AG08396 (cell line): ENCODE results near the gene CD300H.
"Not testable (repeated sequence)": the region's sequence is repeated elsewhere in the genome, so short reads cannot be mapped to it uniquely, and the experiment has no call there.

Source experiments
- DNase-seq: peaks from one replicate; pipeline ENCODE4 v3.0.0; 2012; ENCODE audit warnings: low spot score, mixed read lengths

The CD300H gene

DNA sequence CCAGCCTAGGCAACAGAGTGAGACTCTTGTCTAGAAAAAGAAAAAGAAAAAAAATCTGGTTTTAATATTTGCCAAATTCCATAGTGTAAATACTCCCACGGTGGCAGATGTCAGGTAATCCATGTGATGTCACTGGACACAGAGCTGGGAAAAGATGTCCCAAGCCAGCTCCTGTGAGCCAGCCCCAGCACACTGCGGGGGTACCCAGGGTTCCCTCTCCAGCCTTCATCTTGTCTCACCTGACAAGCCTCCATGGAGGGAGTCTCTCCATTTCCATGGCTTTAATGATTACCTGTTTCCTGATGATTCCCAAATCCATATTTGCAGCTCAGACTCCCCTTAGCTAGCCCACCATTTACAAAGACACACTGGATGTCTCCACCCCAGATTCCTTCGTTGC, 40.6 kb downstream of the CD300H start:
- peak; percentile 1 for DNase-seq

DNA sequence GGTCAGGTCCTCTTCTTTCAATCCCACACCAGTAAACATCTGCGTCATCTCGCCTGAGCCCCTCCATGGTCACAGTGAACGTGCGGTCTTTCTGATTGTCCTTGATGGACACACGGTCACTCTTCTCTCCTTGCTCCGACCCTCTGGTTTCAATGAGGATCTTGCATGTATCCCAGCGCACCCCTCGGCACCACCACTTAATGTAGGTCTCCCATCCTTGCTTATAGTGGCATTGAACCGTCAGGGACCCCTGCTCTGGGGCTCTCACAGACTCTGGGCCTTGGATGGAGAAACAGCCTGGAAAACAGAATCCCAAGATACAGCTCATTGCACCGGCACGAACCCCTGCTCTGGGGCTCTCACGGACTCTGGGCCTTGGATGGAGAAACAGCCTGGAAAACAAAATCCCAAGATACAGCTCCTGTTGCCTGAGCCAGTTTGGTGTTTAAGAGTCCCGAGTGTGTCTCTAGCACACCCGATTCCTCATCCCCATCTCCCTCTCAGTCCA, 41.5 kb downstream of the CD300H start:
- DNase-seq, result no peak

- no peak for DNase-seq
Observed at GRCh38 chr17:74525465-74525725, 41.9 kb downstream of the CD300H start.

- DNase-seq, result peak; percentile 2
Observed at GRCh38 chr17:74524653-74525464, 42.5 kb downstream of the CD300H start.

- DNase-seq, result peak; percentile 2
Observed at GRCh38 chr17:74523308-74523707, 44.0 kb downstream of the CD300H start.

GRCh38 chr17:74522381-74523105, 44.8 kb downstream of the CD300H start:
- peak; percentile 5 for DNase-seq

DNA sequence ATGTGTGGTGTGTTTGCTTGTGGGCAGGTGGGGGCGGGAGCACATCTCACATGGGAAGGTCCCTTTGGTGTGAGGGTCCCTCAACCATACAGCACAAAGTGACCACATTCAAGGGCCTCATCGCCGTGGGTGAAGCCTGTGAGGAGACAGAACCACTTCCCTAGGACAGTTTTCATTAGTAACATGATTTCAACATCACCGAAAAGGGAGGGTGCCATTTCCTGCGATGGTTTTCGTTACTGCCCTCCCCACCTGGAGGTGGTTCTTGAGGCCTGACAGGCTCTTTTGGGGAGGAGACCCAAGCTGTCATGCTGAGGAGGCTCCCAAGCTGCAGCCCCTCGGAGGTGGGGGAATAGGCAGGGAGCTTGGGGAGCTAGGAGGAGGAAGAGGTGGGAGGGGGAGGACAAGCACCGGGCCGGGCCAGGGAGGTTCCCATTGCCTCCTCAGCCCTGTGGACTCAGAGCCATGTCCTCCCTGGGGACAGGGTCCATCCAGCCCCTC, 45.6 kb downstream of the CD300H start:
- peak; percentile 2 for DNase-seq

DNA sequence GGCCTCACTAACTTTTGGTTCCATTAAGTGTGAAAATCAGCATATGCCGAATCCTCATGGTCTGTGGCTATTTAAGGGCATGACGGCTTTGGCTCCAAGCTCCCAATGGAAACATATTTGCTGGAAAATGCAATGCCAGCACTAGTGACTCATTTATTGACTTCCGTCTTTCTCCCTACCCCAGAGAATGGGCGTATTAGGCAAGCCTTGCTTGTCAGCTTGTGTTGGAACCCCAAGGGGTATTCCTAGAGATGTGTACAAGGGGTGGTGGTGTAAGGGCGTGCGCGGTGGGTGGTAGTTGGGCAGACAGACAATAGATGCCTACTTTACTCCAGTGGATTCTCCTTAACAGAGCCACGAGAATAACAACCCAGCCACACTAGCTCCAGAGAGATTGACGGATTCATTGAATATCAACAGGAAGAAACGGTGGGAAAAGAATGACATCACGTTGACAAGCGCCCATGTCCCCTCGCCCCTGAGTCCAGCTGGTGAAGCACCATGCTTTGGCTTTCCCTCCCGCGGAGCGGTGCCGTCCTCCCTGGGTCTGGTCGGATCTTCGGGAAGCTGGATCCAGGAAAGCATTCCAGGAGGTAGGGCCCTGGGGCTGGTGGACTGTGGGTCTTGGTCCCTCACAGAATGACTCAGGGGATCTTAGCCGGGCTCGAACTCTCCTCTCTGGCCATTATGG, 46.4 kb downstream of the CD300H start:
- DNase-seq, result peak; percentile 1

DNA sequence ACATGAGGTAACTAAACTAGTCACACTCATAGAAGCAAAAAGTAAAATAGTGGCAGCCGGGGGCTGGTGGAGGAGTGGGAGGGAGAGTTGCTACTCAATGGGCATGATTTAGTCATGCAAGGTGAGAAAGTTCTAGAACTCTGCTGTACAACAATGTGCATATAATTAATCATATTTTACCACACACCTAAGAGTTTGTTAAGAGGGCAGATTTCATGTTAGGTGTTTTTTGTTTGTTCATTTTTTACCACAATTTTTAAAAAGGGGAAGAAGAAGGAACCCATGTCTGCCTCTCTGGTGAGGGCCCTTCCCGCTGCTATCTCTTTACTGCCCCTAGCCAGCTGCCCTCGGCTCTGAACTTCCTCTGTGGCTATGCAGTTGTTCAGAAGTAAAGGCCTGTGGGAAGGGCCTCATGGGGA, 47.3 kb downstream of the CD300H start:
- no peak for DNase-seq

DNA sequence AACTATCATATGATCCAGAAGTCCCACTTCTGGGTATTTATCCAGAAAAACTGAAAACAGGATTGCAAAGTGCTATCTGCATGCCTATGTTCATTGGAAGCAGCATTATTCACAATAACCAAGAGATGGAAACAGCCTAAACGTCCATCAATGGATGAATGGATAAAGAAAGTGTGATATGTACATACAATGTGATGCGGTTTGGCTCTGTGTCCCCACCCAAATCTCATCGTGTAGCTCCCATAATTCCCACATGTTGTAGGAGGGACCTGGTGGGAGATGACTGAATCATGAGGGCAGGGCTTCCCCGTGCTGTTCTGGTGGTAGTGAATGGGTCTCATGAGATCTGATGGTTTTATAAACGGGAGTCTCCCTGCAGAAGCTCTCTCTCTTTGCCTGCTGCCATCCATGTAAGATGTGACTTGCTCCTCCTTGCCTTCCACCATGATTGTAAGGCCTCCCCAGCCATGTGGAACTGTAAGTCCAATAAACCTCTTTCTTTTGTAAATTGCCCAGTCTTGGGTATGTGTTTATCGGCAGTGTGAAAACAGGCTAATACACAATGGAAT, 48.8 kb downstream of the CD300H start:
- not testable (repeated sequence) for DNase-seq

DNA sequence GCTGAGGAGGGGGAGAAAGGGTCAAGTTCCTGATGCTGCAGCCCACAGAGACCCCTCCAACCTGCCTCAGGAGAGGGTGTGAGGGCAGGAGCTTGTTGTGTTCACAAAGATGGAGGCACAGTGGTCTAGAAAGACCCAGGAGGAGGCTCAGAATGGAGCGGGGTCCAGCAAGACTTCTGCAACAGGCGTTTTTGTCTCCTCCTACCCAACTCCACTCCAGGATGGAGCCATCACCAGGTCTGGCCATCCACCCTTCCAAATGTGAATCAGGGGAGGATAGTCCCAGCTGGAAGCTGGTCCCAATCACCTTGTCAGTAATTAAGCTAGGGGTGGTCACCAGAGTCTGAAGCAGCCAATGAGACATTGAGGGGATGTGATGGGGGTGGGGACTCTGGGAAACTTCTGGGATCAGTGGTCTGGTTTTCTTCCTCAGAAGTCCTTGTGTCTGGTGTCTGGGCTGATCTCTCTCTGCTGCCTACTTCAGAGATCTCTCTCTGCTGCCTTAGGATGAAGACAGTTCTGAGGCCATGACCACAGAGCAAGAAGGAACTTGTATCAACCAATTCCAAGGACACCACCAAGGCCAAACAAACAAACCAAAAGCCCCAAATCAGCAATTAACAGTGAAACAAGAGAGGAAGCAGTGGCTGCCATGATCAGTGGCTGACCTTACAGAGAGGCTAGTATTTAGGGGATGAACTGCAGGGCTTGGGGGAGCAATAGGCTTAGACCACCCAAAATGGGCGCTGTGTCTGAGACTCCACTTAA, 50.6 kb downstream of the CD300H start:
- no peak for DNase-seq

GRCh38 chr17:74515941-74516340, 51.4 kb downstream of the CD300H start:
- DNase-seq, result no peak

DNA sequence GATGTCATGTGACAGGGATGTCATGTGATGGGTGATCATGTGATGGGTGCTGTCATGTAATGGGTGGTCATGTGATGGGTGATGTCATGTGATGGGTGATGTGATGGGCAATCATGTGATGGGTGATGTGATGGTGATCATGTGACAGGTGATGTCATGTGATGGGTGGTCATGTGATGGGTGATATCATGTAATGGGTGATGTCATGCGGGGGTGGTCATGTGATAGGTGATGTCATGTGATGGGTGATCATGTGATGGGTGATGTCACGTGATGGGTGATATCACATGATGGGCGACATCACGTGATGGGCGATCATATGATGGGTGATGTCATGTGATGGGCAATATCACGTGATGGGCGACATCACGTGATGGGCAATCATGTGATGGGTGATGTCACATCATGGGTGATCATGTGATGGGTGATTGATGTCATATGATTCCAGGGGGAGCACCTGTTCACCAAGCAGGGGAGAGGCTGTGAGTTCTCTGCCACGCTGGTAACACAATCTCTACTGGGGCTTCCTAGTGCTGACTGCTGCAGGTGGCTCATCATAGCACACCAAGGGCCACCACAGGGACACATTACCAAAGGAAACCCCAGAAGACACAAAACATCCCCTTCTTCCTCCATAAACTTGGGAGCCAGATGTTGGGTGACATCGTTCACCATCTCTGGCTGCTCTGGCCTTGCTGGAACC, 52.5 kb downstream of the CD300H start:
- DNase-seq, result no peak

DNA sequence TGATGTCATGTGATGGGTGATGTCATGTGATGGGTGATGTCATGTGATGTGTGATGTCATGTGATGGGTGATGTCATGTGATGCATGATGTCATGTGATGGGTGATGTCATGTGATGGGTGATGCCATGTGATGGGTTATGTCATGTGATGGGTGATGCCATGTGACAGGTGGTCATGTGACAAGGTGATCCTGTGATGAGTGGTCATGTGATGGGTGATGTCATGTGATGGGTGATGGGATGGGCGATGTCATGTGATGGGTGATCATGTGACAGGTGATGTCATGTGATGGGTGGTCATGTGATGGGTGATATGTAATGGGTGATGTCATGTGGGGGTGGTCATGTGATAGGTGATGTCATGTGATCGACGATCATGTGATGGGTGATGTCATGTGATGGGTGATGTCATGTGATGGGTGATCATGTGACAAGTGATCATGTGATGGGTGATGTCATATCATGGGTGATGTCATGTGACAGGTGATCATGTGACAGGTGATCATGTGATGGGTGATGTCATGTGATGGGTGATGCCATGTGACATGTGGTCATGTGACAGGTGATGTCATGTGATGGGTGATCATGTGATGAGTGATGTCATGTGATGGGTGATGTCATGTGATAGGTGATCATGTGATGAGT, 53.2 kb downstream of the CD300H start:
- no peak for DNase-seq

DNA sequence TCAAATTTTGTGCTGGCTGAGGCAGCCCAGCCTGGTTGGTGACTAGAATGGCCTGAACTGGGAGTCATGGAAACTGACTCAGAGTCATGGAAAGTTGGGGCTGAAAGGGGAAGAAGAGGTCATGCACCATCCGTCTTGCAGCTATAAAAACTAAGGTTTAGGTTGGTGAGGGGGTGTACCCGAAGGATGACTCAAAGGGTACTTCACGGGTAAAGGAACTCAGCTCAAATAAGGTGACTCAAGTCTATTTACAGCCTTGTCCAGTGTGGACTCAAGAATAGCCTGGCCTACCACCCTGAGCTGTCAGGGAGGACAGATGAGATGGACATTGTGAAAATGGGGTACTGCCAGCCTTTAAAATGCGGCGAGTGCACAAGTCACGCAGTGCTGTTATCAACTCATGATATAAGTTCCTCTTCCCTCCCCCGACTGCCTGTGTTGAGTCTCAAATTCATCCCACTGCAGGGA, 54.7 kb downstream of the CD300H start:
- DNase-seq, result no peak

- DNase-seq, result no peak
Observed at GRCh38 chr17:74512036-74512435, 55.3 kb downstream of the CD300H start.
